Kidney epithelial cell (primary cell): Measurements from ENCODE around the gene RNF208. TPM values are rescaled to one million over a fixed set of nuclear protein-coding genes. Genes with fewer than 3 reads are reported as not detected.

Experiments
- DNase-seq: peaks from one replicate; pipeline ENCODE4 v3.0.0-alpha.2; 2010; ENCODE audit warnings: low read depth
- H3K27me3 ChIP-seq: 2 replicates; pipeline ENCODE4 v1.6.0; 2011; ENCODE audit warnings: low read length; ENCODE audit not compliant: control insufficient read depth, insufficient read depth
- H3K36me3 ChIP-seq: 2 replicates; pipeline ENCODE4 v1.5.1; 2011; ENCODE audit warnings: low read length; ENCODE audit not compliant: control insufficient read depth, insufficient read depth
- H3K4me3 ChIP-seq: 2 replicates; pipeline ENCODE4 v1.5.1; 2011; ENCODE audit warnings: low read depth, mild to moderate bottlenecking, control low read depth, low read length
- total RNA-seq: library from RNA; depleted of rRNA; stranded (reverse); fragments of >200 nt; gene quantifications from 2 replicates; pipeline ENCODE4 v1.2.3, GENCODE V29; 2015
- TF ChIP-seq, protein P1 (sequence below): IDR thresholded peaks from 2 replicates; pipeline ENCODE4 v1.5.1; 2011; ENCODE audit warnings: mild to moderate bottlenecking, moderate library complexity, low read length, control low read depth, inconsistent platforms; ENCODE audit not compliant: insufficient read depth, poor library complexity, severe bottlenecking

RNF208 gene
- total RNA-seq, 1 donor from 2014 or later, result 4.2 TPM

DNA sequence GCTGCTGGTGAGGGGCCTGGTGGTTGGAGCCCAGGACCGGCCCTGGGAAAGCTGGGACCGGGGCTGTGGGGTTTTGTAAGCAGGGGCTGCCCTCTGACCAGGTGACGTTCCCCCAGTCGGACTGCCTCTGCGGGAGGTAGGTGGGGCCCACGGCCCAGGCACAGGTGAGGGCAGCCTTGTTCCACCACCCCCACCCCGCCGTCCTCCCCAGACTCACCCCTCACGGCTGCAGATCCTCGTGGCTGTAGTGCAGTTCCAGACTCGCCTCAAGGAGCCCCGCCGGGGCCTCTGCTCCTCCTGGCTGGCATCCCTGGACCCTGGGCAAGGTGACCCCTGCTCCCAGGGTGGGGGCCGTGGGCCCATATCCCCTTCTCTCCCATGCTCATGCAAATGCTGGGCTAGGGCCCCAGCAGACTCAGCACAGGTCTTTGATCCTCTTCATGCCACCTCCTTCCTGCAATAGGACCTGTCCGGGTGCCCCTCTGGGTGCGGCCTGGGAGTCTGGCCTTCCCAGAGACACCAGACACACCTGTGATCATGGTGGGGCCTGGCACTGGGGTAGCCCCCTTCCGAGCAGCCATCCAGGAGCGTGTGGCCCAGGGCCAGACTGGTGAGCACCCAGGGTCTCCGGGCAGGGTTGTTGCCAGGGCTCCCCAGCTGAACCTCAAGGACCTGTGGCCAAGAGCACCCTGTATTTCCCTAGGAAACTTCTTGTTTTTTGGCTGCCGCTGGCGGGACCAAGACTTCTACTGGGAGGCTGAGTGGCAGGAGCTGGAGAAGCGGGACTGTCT lies 6.6 kb downstream of the RNF208 start:
- H3K4me3 ChIP-seq, result no peak overlapping the region
- no peaks in the 10 kb centered on the region for H3K27me3 ChIP-seq
- no peak for DNase-seq
- H3K36me3 ChIP-seq, result no peaks in the 10 kb centered on the region
- TF ChIP-seq, protein P1, sequence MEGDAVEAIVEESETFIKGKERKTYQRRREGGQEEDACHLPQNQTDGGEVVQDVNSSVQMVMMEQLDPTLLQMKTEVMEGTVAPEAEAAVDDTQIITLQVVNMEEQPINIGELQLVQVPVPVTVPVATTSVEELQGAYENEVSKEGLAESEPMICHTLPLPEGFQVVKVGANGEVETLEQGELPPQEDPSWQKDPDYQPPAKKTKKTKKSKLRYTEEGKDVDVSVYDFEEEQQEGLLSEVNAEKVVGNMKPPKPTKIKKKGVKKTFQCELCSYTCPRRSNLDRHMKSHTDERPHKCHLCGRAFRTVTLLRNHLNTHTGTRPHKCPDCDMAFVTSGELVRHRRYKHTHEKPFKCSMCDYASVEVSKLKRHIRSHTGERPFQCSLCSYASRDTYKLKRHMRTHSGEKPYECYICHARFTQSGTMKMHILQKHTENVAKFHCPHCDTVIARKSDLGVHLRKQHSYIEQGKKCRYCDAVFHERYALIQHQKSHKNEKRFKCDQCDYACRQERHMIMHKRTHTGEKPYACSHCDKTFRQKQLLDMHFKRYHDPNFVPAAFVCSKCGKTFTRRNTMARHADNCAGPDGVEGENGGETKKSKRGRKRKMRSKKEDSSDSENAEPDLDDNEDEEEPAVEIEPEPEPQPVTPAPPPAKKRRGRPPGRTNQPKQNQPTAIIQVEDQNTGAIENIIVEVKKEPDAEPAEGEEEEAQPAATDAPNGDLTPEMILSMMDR, result no peak

DNA sequence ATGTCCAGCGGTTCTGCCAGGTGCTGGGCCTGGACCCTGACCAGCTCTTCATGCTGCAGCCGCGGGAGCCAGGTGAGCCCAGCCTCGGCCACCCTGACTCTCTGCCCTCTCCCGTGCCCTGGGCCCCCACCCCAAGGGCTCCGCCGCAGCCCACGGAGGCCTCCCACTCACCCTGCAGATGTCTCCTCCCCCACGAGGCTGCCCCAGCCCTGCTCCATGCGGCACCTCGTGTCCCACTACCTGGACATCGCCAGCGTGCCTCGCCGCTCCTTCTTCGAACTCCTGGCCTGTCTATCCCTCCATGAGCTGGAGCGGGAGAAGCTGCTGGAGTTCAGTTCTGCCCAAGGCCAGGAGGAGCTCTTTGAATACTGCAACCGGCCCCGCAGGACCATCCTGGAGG lies 7.4 kb downstream of the RNF208 start:
- no peak for DNase-seq
- H3K36me3 ChIP-seq, result no peaks in the 10 kb centered on the region
- no peaks in the 10 kb centered on the region for H3K27me3 ChIP-seq
- no peak overlapping the region for H3K4me3 ChIP-seq
- TF ChIP-seq, protein P1, result no peak

DNA sequence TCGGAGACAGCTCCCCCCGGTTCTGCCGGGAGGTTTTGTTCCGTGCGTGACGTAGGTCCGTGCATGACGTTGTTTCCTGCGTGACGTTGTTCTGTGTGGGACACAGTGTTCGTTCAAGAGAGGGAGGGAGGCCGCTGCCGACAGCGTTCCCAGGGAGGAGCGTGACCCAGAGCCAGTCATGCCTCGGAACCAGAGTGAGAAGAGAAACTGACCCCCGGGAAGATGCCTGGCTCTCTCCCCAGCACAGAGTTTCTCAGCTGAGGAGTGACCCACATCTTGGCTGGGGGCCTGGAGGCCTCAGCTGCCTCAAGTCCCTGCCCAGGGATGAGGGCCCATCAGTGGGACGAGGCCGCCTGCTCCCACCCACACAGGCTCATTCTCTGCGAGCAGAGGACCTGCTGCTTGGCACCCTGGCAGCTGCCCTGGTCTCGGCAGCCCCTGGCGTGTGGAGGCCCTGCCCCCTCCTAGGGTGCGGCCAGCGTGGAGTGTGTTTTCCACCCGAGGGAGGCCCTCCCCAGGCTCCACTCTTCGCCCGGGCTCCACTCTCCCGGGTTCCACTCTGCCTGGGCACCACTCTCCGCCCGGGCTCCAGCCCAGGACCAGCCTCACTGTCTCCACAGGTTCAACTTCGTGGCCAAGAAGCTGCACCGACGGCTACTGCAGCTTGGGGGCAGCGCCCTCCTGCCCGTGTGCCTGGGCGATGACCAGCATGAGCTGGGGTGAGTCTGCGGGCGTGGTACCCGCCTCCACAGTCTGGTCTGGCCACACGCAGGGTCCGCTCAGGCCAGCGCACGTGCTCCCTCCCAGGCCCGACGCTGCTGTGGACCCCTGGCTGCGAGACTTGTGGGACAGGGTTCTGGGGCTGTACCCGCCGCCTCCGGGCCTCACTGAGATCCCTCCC lies 8.6 kb downstream of the RNF208 start:
- H3K36me3 ChIP-seq, result no peaks in the 10 kb centered on the region
- no peak for DNase-seq
- no peaks in the 10 kb centered on the region for H3K27me3 ChIP-seq
- TF ChIP-seq, protein P1, result peak; percentile 30
- H3K4me3 ChIP-seq, result no peak overlapping the region

DNA sequence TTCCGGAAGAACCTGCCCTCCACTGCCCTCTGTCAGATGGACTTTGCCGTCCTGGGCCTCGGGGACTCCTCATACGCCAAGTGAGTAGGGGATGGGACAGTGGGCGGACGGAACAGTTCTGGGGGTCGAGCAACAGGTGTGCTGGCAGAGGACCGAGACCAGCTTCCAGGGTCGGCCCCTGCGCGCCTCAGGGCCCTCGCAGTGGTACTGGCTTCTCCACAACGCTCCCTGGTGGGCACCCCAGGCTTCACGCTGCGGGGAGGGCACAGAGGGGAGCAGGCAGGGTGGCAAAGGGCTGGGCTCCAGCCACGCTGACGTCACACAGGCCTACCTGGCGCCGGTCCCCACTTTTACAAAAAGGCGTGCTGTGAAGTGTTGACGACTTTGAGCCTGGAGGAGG lies 9.5 kb downstream of the RNF208 start:
- Histone ChIP-seq H3K4me3 (no peak overlapping the region), H3K27me3 (no peaks in the 10 kb centered on the region), H3K36me3 (no peaks in the 10 kb centered on the region)
- TF ChIP-seq, protein P1, result no peak
- DNase-seq, result no peak

DNA sequence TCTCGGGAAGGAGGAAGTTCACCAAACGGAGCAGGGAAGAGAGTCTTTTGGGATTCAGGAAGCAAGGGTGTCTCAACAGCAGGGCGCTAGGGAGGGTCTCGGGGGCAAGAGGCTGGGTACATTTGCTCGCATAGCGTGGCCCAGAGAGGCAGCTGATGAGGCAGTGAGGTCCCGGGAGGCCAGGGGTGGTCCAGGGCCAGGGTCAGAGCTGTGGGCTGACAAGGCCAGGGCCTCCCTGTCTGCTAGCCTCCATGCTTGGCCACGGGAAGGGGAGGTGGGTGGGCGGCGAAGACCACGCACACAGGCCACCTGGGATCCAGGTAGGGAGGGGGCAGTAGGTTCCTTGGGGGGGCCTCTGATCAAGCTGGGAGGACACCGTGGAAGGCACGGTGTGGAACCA lies 10.5 kb downstream of the RNF208 start:
- H3K27me3 ChIP-seq, result no peaks in the 10 kb centered on the region
- no peak overlapping the region for H3K4me3 ChIP-seq
- no peaks in the 10 kb centered on the region for H3K36me3 ChIP-seq
- TF ChIP-seq, protein P1, result no peak
- DNase-seq, result no peak
